Measurements from ENCODE around the gene ACSL1.

- TF ChIP-seq CTCF (IDR thresholded peaks at IDR 0.05) (no peak), POLR2A (IDR thresholded peaks at IDR 0.05) (no peak)
Observed at GRCh38 chr4:184826691-184827270, 1.0 kb upstream of the ACSL1 start.

All from uterus (tissue), 2 donors.